LNCAP (cell line): ENCODE data around the gene SHBG.

ENCODE experiments used
- CTCF ChIP-seq: fragments of 450-650 bp; IDR thresholded peaks from 2 replicates; pipeline ENCODE4 v1.5.1; 2017; ENCODE audit warnings: mild to moderate bottlenecking

The SHBG gene

GRCh38 chr17:7618608-7619007 lies 11.3 kb upstream of the SHBG start:
- TF ChIP-seq CTCF, result no peak

- TF ChIP-seq CTCF, result no peak
Measured at GRCh38 chr17:7620835-7621234, 9.1 kb upstream of the SHBG start.

GRCh38 chr17:7623661-7624060 lies 6.3 kb upstream of the SHBG start:
- no peak for TF ChIP-seq CTCF

- no peak for TF ChIP-seq CTCF
Measured at GRCh38 chr17:7626307-7626706, 3.6 kb upstream of the SHBG start.

- TF ChIP-seq CTCF, result no peak
Measured at GRCh38 chr17:7626956-7627249, 3.0 kb upstream of the SHBG start.

GRCh38 chr17:7627250-7628121 lies 2.4 kb upstream of the SHBG start, which contains the start of gene SAT2:
TSS of gene SAT2 (minus strand) at chr17:7627821. CDS start at chr17:7627635, 186 bp downstream.
- TF ChIP-seq CTCF, result no peak

GRCh38 chr17:7631398-7632380 lies 1.8 kb downstream of the SHBG start:
- TF ChIP-seq CTCF, result no peak
